ENCODE results near the gene MAPKAPK2.

GRCh38 chr1:206682111-206682510, 2.6 kb upstream of the MAPKAPK2 start:
- TF ChIP-seq CTCF (IDR thresholded peaks at IDR 0.05; ENCODE audit: poor library complexity) (no peak), EZH2 (IDR thresholded peaks at IDR 0.05; ENCODE audit: borderline replicate concordance) (no peak)

All from hepatocyte (in vitro differentiated cells).